ENCODE measurements around the gene ROBO1. TPM values are rescaled to one million over a fixed set of nuclear protein-coding genes. Genes with fewer than 3 reads are reported as not detected.
"Not testable (repeated sequence)": the region's sequence is repeated elsewhere in the genome, so short reads cannot be mapped to it uniquely, and the experiment has no call there.

ROBO1 gene
- under 1 TPM; 0.12 to 0.20 TPM for total RNA-seq

GRCh38 chr3:79767905-79768267 lies at the start of gene ROBO1:
ROBO1 (minus strand) TSS chr3:79767998.
- Mint-ChIP-seq H3K4me3 (no peak within 1 kb of the TSS), H3K4me1 (ENCODE audit: low read depth) (no peaks in the 10 kb centered on the region), H3K36me3 (ENCODE audit: low read depth) (no peaks in the 10 kb centered on the region), H3K27me3 (ENCODE audit: low read depth) (peaks cover 12% of the 10 kb centered on the region), H3K27ac (no peak within 1 kb of the TSS), H3K9me3 (no peaks in the 10 kb centered on the region)
- intact Hi-C loops (cut with micrococcal nuclease) = no loop called here
- CTCF ChIA-PET = no interaction called here
- no peak for DNase-seq

- Mint-ChIP-seq H3K27ac (no peak overlapping the region), H3K27me3 (ENCODE audit: low read depth) (no peaks in the 10 kb centered on the region), H3K36me3 (ENCODE audit: low read depth) (no peaks in the 10 kb centered on the region), H3K4me3 (no peak overlapping the region), H3K9me3 (peaks cover 25% of the 10 kb centered on the region), H3K4me1 (ENCODE audit: low read depth) (no peaks in the 10 kb centered on the region)
- DNase-seq = no peak
- intact Hi-C loops (cut with micrococcal nuclease) = no loop called here
- CTCF ChIA-PET = no interaction called here
Measured at GRCh38 chr3:79817224-79817623, 49.4 kb upstream of the ROBO1 start.

GRCh38 chr3:79815478-79815877 lies 47.7 kb upstream of the ROBO1 start:
- H3K9me3 Mint-ChIP-seq = peaks cover 27% of the 10 kb centered on the region
- H3K4me3 Mint-ChIP-seq = no peak overlapping the region
- no peaks in the 10 kb centered on the region for H3K36me3 Mint-ChIP-seq (ENCODE audit: low read depth)
- DNase-seq = no peak
- CTCF ChIA-PET = no interaction called here
- H3K4me1 Mint-ChIP-seq (ENCODE audit: low read depth) = no peaks in the 10 kb centered on the region
- H3K27ac Mint-ChIP-seq = no peak overlapping the region
- intact Hi-C loops (cut with micrococcal nuclease) = no loop called here
- H3K27me3 Mint-ChIP-seq (ENCODE audit: low read depth) = no peaks in the 10 kb centered on the region

GRCh38 chr3:79810581-79810980 lies 42.8 kb upstream of the ROBO1 start:
- Mint-ChIP-seq H3K4me3 (no peak overlapping the region), H3K9me3 (peaks cover 19% of the 10 kb centered on the region), H3K27me3 (ENCODE audit: low read depth) (no peaks in the 10 kb centered on the region), H3K27ac (no peak overlapping the region), H3K36me3 (ENCODE audit: low read depth) (no peaks in the 10 kb centered on the region), H3K4me1 (ENCODE audit: low read depth) (no peaks in the 10 kb centered on the region)
- intact Hi-C loops (cut with micrococcal nuclease) = no loop called here
- DNase-seq = no peak
- CTCF ChIA-PET = no interaction called here

- Mint-ChIP-seq H3K4me1 (ENCODE audit: low read depth) (no peaks in the 10 kb centered on the region), H3K4me3 (no peak overlapping the region), H3K27ac (no peak overlapping the region), H3K27me3 (ENCODE audit: low read depth) (no peaks in the 10 kb centered on the region), H3K9me3 (peaks cover 14% of the 10 kb centered on the region), H3K36me3 (ENCODE audit: low read depth) (no peaks in the 10 kb centered on the region)
- CTCF ChIA-PET = no interaction called here
- DNase-seq = no peak
- intact Hi-C loops (cut with micrococcal nuclease) = no loop called here
Measured at GRCh38 chr3:79810092-79810491, 42.3 kb upstream of the ROBO1 start.

- no peak for DNase-seq
- Mint-ChIP-seq H3K27ac (no peak overlapping the region), H3K36me3 (ENCODE audit: low read depth) (no peaks in the 10 kb centered on the region), H3K27me3 (ENCODE audit: low read depth) (no peaks in the 10 kb centered on the region), H3K4me3 (no peak overlapping the region), H3K9me3 (peaks cover 11% of the 10 kb centered on the region), H3K4me1 (ENCODE audit: low read depth) (no peaks in the 10 kb centered on the region)
- intact Hi-C loops (cut with micrococcal nuclease) = no loop called here
- CTCF ChIA-PET = no interaction called here
Measured at GRCh38 chr3:79809106-79809505, 41.3 kb upstream of the ROBO1 start.

GRCh38 chr3:79808515-79808914 lies 40.7 kb upstream of the ROBO1 start:
- intact Hi-C loops (cut with micrococcal nuclease) = no loop called here
- DNase-seq = no peak
- no peaks in the 10 kb centered on the region for H3K4me1 Mint-ChIP-seq (ENCODE audit: low read depth)
- CTCF ChIA-PET = interaction anchor here (0.6 kb wide), 1 partner anchor 11 kb away, joined by 3 read pairs; no protein-coding TSS in a partner anchor
- no peak overlapping the region for H3K27ac Mint-ChIP-seq
- H3K27me3 Mint-ChIP-seq (ENCODE audit: low read depth) = no peaks in the 10 kb centered on the region
- H3K4me3 Mint-ChIP-seq = no peak overlapping the region
- peaks cover 9% of the 10 kb centered on the region for H3K9me3 Mint-ChIP-seq
- H3K36me3 Mint-ChIP-seq (ENCODE audit: low read depth) = no peaks in the 10 kb centered on the region

GRCh38 chr3:79790177-79790576 lies 22.4 kb upstream of the ROBO1 start:
- CTCF ChIA-PET = interaction anchor here (0.6 kb wide), 1 partner anchor 768 kb away, joined by 4 read pairs; no protein-coding TSS in a partner anchor
- H3K4me3 Mint-ChIP-seq; H3K9me3 Mint-ChIP-seq; H3K4me1 Mint-ChIP-seq (ENCODE audit: low read depth); intact Hi-C loops (cut with micrococcal nuclease); H3K27me3 Mint-ChIP-seq (ENCODE audit: low read depth); DNase-seq; H3K27ac Mint-ChIP-seq; H3K36me3 Mint-ChIP-seq (ENCODE audit: low read depth): not testable (repeated sequence)

- DNase-seq = no peak
- Mint-ChIP-seq H3K4me3 (no peak overlapping the region), H3K36me3 (ENCODE audit: low read depth) (no peaks in the 10 kb centered on the region), H3K4me1 (ENCODE audit: low read depth) (no peaks in the 10 kb centered on the region), H3K9me3 (peaks cover 5% of the 10 kb centered on the region), H3K27me3 (ENCODE audit: low read depth) (peaks cover 4% of the 10 kb centered on the region), H3K27ac (no peak overlapping the region)
- CTCF ChIA-PET = no interaction called here
- intact Hi-C loops (cut with micrococcal nuclease) = no loop called here
Measured at GRCh38 chr3:79773291-79773690, 5.5 kb upstream of the ROBO1 start.

GRCh38 chr3:79769229-79769628 lies 1.4 kb upstream of the ROBO1 start:
- Mint-ChIP-seq H3K4me1 (ENCODE audit: low read depth) (no peaks in the 10 kb centered on the region), H3K27ac (no peak overlapping the region), H3K27me3 (ENCODE audit: low read depth) (peaks cover 12% of the 10 kb centered on the region), H3K36me3 (ENCODE audit: low read depth) (no peaks in the 10 kb centered on the region), H3K9me3 (peaks cover 2% of the 10 kb centered on the region), H3K4me3 (no peak overlapping the region)
- DNase-seq = no peak
- CTCF ChIA-PET = no interaction called here
- intact Hi-C loops (cut with micrococcal nuclease) = no loop called here

GRCh38 chr3:79767194-79767904 lies 449 bp downstream of the ROBO1 start:
- Mint-ChIP-seq H3K27me3 (ENCODE audit: low read depth) (peaks cover 12% of the 10 kb centered on the region), H3K4me1 (ENCODE audit: low read depth) (no peaks in the 10 kb centered on the region), H3K36me3 (ENCODE audit: low read depth) (no peaks in the 10 kb centered on the region), H3K9me3 (no peaks in the 10 kb centered on the region), H3K27ac (no peak overlapping the region), H3K4me3 (no peak overlapping the region)
- CTCF ChIA-PET = no interaction called here
- DNase-seq = no peak
- intact Hi-C loops (cut with micrococcal nuclease) = no loop called here

- peaks cover 12% of the 10 kb centered on the region for H3K27me3 Mint-ChIP-seq (ENCODE audit: low read depth)
- CTCF ChIA-PET = no interaction called here
- no peak overlapping the region for H3K27ac Mint-ChIP-seq
- no peaks in the 10 kb centered on the region for H3K4me1 Mint-ChIP-seq (ENCODE audit: low read depth)
- intact Hi-C loops (cut with micrococcal nuclease) = no loop called here
- H3K9me3 Mint-ChIP-seq = no peaks in the 10 kb centered on the region
- H3K36me3 Mint-ChIP-seq (ENCODE audit: low read depth) = no peaks in the 10 kb centered on the region
- H3K4me3 Mint-ChIP-seq = no peak overlapping the region
- no peak for DNase-seq
Measured at GRCh38 chr3:79766496-79767193, 1.2 kb downstream of the ROBO1 start.

- no peaks in the 10 kb centered on the region for H3K36me3 Mint-ChIP-seq (ENCODE audit: low read depth)
- H3K27ac Mint-ChIP-seq = no peak overlapping the region
- H3K4me1 Mint-ChIP-seq (ENCODE audit: low read depth) = no peaks in the 10 kb centered on the region
- peaks cover 12% of the 10 kb centered on the region for H3K27me3 Mint-ChIP-seq (ENCODE audit: low read depth)
- intact Hi-C loops (cut with micrococcal nuclease) = no loop called here
- no peak overlapping the region for H3K4me3 Mint-ChIP-seq
- CTCF ChIA-PET = no interaction called here
- DNase-seq = no peak
- H3K9me3 Mint-ChIP-seq = no peaks in the 10 kb centered on the region
Measured at GRCh38 chr3:79765911-79766310, 1.9 kb downstream of the ROBO1 start.

All from activated naive CD4-positive, alpha-beta T cell treated with anti-CD3 and anti-CD28 coated beads for 36 hours (primary cell).